ENCODE measurements around the gene ADPRM.

DNA sequence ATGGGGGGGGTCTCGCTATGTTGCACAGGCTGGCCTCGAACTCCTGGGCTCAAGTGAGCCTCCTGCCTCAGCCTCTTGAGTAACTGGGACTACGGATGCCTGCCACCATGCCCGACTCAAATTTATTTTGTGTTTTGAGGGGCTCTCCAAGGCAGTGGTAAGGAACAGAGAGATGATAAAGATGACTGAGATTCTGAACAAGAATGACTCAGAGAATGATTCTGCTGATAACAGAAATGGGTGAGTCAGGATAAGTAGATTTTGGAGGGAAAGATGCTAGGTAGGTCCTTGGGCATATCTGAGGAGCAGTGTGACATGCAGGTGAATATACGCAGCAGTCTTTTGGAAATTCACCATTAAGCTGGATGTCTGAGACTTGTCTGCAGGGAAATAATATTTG, 29.8 kb downstream of the ADPRM start:
- TF ChIP-seq, protein P1, sequence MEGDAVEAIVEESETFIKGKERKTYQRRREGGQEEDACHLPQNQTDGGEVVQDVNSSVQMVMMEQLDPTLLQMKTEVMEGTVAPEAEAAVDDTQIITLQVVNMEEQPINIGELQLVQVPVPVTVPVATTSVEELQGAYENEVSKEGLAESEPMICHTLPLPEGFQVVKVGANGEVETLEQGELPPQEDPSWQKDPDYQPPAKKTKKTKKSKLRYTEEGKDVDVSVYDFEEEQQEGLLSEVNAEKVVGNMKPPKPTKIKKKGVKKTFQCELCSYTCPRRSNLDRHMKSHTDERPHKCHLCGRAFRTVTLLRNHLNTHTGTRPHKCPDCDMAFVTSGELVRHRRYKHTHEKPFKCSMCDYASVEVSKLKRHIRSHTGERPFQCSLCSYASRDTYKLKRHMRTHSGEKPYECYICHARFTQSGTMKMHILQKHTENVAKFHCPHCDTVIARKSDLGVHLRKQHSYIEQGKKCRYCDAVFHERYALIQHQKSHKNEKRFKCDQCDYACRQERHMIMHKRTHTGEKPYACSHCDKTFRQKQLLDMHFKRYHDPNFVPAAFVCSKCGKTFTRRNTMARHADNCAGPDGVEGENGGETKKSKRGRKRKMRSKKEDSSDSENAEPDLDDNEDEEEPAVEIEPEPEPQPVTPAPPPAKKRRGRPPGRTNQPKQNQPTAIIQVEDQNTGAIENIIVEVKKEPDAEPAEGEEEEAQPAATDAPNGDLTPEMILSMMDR (IDR thresholded peaks at IDR 0.05): no peak
- no peak for TF ChIP-seq POLR2AphosphoS5 (IDR thresholded peaks at IDR 0.05)

Data from stomach (tissue), 4 donors.